B cell (primary cell): ENCODE measurements around the gene SLC35E1. TPM values are rescaled to one million over a fixed set of nuclear protein-coding genes. Genes with fewer than 3 reads are reported as not detected.
A peak's percentile ranks its signal among the peaks of the same experiment; 100 is the strongest.

ENCODE experiments used
- ATAC-seq: fragments of 200-7000 bp; cut with Tn5 transposase; one replicate; pipeline ENCODE4 v1.10.0; 2021; ENCODE audit warnings: low read depth, mild to moderate bottlenecking, moderate number of reproducible peaks, moderate library complexity
- CTCF ChIA-PET: fragments of 350-600 bp; sonication (Branson Sonifier 250); formaldehyde crosslinking; loops from one replicate; lab custom pipeline; 2021; ENCODE audit warnings: antibody characterized with exemption, inconsistent platforms; lab: Charles Lee
- POLR2A ChIA-PET: fragments of 350-600 bp; sonication (Branson Sonifier 250); formaldehyde crosslinking; loops from one replicate; lab custom pipeline; 2021; ENCODE audit warnings: antibody characterized with exemption; lab: Charles Lee
- DNase-seq: peaks from one replicate; pipeline ENCODE4 v3.0.0; 2013
- H2AFZ ChIP-seq: 2 replicates; pipeline ENCODE4 v1.6.1; 2012; ENCODE audit warnings: mild to moderate bottlenecking, low read depth, low read length; ENCODE audit not compliant: insufficient read depth, poor library complexity, severe bottlenecking
- H3K27ac ChIP-seq, 2 donors: 1 replicate in 1 of 2; 2 replicates in 1 of 2; pipeline ENCODE4 v1.5.1; 2012 to 2013; ENCODE audit warnings: low read length in 2 of 2, mild to moderate bottlenecking in 2 of 2, moderate library complexity in 1 of 2
- H3K27me3 ChIP-seq, 4 experiments: fragments of 200-600 bp in 1 of 4; sonication (generic) in 1 of 4; replicated peaks in 1 of 4; 1 replicate in 2 of 4; 2 replicates in 2 of 4; pipeline versions ENCODE4 v1.6.1 to v1.7.0; 2013 to 2016; ENCODE audit warnings: low read length in 3 of 4, mild to moderate bottlenecking in 2 of 4, mixed read lengths in 1 of 4, moderate library complexity in 1 of 4; ENCODE audit not compliant: insufficient read depth in 4 of 4, control insufficient read depth in 3 of 4; ENCODE audit errors: control extremely low read depth in 1 of 4
- H3K36me3 ChIP-seq, 2 experiments: replicated peaks in 1 of 2; 1 replicate in 1 of 2; 2 replicates in 1 of 2; pipeline versions ENCODE4 v1.6.1 to v1.7.1; 2013; ENCODE audit warnings: low read length in 1 of 2; ENCODE audit not compliant: insufficient read depth in 2 of 2, control insufficient read depth in 1 of 2; ENCODE audit errors: control extremely low read depth in 1 of 2, extremely low read depth in 1 of 2
- H3K4me1 ChIP-seq, 2 donors: fragments of 200-600 bp in 1 of 2; sonication (generic) in 1 of 2; 1 replicate in 1 of 2; 2 replicates in 1 of 2; pipeline versions ENCODE4 v1.5.1 to v1.6.1; 2013 to 2017; ENCODE audit warnings: low read length in 2 of 2; ENCODE audit not compliant: control insufficient read depth in 2 of 2, insufficient read depth in 2 of 2
- H3K4me2 ChIP-seq: replicated peaks from 2 replicates; pipeline ENCODE3; 2012; ENCODE audit warnings: mild to moderate bottlenecking, low read depth, low read length; ENCODE audit not compliant: poor library complexity, severe bottlenecking
- H3K4me3 ChIP-seq, 5 experiments: fragments of 200-600 bp in 1 of 5; sonication (generic) in 1 of 5; 1 replicate in 3 of 5; 2 replicates in 2 of 5; pipeline versions ENCODE4 v1.5.1 to v1.7.0; 2011 to 2016; ENCODE audit warnings: low read length in 4 of 5, mild to moderate bottlenecking in 4 of 5, low read depth in 2 of 5, control low read depth in 1 of 5, moderate library complexity in 1 of 5; ENCODE audit not compliant: insufficient read depth in 1 of 5; ENCODE audit errors: control extremely low read depth in 1 of 5, extremely low read depth in 1 of 5
- H3K79me2 ChIP-seq: fragments of 200-600 bp; sonication (generic); one replicate; pipeline ENCODE4 v1.6.0; 2016; ENCODE audit warnings: low read length; ENCODE audit not compliant: control insufficient read depth, insufficient read depth
- H3K9ac ChIP-seq: fragments of 200-600 bp; sonication (generic); 2 replicates; pipeline ENCODE4 v1.6.1; 2017; ENCODE audit warnings: mild to moderate bottlenecking, low read length, moderate library complexity
- H3K9me3 ChIP-seq, 3 donors: one replicate each; pipeline versions ENCODE4 v1.6.1 to v1.7.1; 2013; ENCODE audit warnings: low read length in 2 of 3; ENCODE audit not compliant: control insufficient read depth in 2 of 3, insufficient read depth in 1 of 3; ENCODE audit errors: control extremely low read depth in 1 of 3
- H4K20me1 ChIP-seq: 2 replicates; pipeline ENCODE4 v1.6.0; 2012; ENCODE audit warnings: mild to moderate bottlenecking, low read length; ENCODE audit not compliant: insufficient read depth, control insufficient read depth, poor library complexity, severe bottlenecking
- H3K27ac Mint-ChIP-seq: one replicate; pipeline ENCODE4 v1.8.0; 2021; ENCODE audit warnings: mixed read lengths
- H3K27me3 Mint-ChIP-seq: one replicate; pipeline ENCODE4 v1.8.0; 2021; ENCODE audit warnings: mixed read lengths
- H3K4me1 Mint-ChIP-seq: one replicate; pipeline ENCODE4 v1.8.0; 2021; ENCODE audit warnings: mixed read lengths
- H3K4me3 Mint-ChIP-seq: one replicate; pipeline ENCODE4 v1.8.0; 2021; ENCODE audit warnings: mixed read lengths
- H3K9me3 Mint-ChIP-seq: one replicate; pipeline ENCODE4 v1.8.0; 2022; ENCODE audit warnings: mixed read lengths; ENCODE audit not compliant: insufficient read depth
- EZH2 ChIP-seq: IDR thresholded peaks from 2 replicates; pipeline ENCODE4 v1.6.1; 2012; ENCODE audit warnings: borderline replicate concordance, low read depth, mild to moderate bottlenecking, moderate library complexity, low read length; ENCODE audit not compliant: insufficient read depth, poor library complexity, severe bottlenecking
- WGBS: methylation state at CpG from one replicate; pipeline ENCODE4 v1.1.5; 2013; ENCODE audit warnings: missing lambda C conversion rate; ENCODE audit not compliant: insufficient coverage; 5-methylcytosine and 5-hydroxymethylcytosine counted together
- intact Hi-C: fragments of 100-400 bp; cut with micrococcal nuclease; formaldehyde crosslinking; loops from one replicate; pipeline ENCODE4 v1.10.0; 2022
- polyA plus RNA-seq: library from polyadenylated mRNA; depleted of rRNA; stranded (reverse); fragments of >200 nt; gene quantifications from 2 replicates; pipeline ENCODE4 v1.2.3, GENCODE V29; 2012
- total RNA-seq, 2 donors: library from RNA; stranded (reverse); fragments of 120-200 nt in 1 of 2; gene quantifications; 1 replicate in 1 of 2; 2 replicates in 1 of 2; pipeline versions ENCODE4 v1.2.3 to v1.2.4, GENCODE V29; 2013 to 2022
- TF ChIP-seq, protein P1 (sequence below): fragments of 200-600 bp; IDR thresholded peaks from one replicate; pipeline ENCODE4 v1.8.0; 2022; ENCODE audit warnings: antibody characterized with exemption, mild to moderate bottlenecking

SLC35E1 gene
- total and polyA plus RNA-seq, 2 donors (not counting 1 experiment from before 2014, with no cell fraction given), result 23.4 to 46.8 TPM

DNA sequence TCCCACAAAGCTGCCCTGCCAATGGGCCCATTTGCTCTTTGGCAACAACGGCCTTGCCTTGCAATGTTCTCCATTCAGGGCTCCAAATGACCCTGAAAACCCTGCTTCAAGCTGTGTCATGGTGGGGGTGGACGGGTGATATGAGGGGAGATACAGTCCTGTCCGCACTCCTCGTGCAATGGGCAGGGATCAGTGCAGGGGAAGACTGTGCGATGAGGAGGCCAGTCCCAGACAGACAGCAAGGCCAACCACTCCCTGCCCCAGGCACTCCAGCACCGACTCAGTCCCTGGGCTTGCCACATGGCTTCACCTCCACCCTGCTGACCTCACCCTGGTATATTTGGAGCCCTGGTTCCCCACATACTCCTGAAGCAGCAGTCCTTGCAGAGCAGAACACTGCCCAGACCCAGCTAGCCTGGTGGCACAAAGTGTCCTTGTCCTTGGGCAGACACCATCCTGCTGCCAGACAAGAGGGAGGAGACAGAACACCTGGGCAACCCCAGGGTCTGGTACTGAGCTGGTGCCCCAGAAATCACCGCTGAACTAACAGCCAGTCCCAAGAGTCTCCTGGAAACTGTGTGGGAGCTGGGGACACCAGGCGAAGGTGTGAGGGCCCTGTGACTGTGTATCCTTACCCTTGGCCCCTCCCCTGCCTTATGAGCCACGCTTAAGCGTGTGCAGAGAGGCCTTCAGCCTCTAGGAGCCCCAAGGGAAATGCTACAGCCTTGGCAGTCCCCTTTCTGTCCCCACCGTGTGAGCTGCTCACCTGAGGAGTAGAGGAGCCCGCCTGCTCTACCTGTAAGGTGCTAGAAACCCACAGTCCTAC lies 9.1 kb upstream of the SLC35E1 start:
- H3K36me3 ChIP-seq, result peaks cover 0 to 39% of the 10 kb centered on the region in 2 experiments
- ATAC-seq (no peak), DNase-seq (peak; percentile 50)
- no peaks in the 10 kb centered on the region for H3K9me3 ChIP-seq
- H3K27me3 ChIP-seq, result no peaks in the 10 kb centered on the region
- H3K27ac ChIP-seq, result peak overlapping the region in 1 of 2 donors; percentile 99
- WGBS, result 70% methylated on average over 10 of the region's 12 CpGs
- TF ChIP-seq, protein P1, sequence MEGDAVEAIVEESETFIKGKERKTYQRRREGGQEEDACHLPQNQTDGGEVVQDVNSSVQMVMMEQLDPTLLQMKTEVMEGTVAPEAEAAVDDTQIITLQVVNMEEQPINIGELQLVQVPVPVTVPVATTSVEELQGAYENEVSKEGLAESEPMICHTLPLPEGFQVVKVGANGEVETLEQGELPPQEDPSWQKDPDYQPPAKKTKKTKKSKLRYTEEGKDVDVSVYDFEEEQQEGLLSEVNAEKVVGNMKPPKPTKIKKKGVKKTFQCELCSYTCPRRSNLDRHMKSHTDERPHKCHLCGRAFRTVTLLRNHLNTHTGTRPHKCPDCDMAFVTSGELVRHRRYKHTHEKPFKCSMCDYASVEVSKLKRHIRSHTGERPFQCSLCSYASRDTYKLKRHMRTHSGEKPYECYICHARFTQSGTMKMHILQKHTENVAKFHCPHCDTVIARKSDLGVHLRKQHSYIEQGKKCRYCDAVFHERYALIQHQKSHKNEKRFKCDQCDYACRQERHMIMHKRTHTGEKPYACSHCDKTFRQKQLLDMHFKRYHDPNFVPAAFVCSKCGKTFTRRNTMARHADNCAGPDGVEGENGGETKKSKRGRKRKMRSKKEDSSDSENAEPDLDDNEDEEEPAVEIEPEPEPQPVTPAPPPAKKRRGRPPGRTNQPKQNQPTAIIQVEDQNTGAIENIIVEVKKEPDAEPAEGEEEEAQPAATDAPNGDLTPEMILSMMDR, result no peak
- no peak for TF ChIP-seq EZH2
- H3K4me1 ChIP-seq, result peaks cover 42 to 49% of the 10 kb centered on the region in 2 donors
- intact Hi-C loops, result loop anchor here (10.0 kb wide), 1 partner anchor 467 kb away; the partner anchor contains the start of gene RAB8A
- no peak overlapping the region for H2AFZ ChIP-seq
- H3K4me3 Mint-ChIP-seq, result peak overlapping the region; percentile 67
- H3K4me3 ChIP-seq, result no peak overlapping the region
- peaks cover 99% of the 10 kb centered on the region for H3K79me2 ChIP-seq
- H3K4me2 ChIP-seq, result peak overlapping the region; percentile 38
- ChIA-PET CTCF (interaction anchor here (0.8 to 1.4 kb wide), 2 partner anchors 8 to 31 kb away, joined by 3 to 5 read pairs; no protein-coding TSS in a partner anchor), POLR2A (interaction anchor here (1.3 kb wide), 1 partner anchor 47 kb away, joined by 4 read pairs; the partner anchor contains the start of gene MED26)
- H3K9ac ChIP-seq, result no peak overlapping the region
- no peaks in the 10 kb centered on the region for H3K27me3 Mint-ChIP-seq
- peak overlapping the region; percentile 94 for H3K27ac Mint-ChIP-seq
- no peaks in the 10 kb centered on the region for H3K9me3 Mint-ChIP-seq
- peaks cover 69% of the 10 kb centered on the region for H3K4me1 Mint-ChIP-seq
- peaks cover 71% of the 10 kb centered on the region for H4K20me1 ChIP-seq

DNA sequence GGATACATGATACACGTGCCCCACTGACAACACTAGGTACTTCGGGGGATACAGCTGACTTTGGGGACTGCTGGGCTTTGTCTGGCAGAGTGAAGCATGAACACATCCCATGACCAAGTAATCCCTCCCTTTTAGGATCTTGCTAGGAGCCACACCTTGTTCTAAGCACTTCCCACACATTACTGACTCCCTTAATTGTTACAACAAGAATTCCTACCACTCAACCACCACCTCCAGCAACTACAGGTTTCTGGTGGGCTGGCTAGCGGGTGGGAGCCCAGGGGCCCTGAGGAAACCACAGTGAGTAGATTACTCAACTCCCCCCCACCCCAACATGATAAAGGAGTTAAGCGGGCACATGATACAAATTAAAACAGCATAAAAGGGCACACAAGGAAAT lies 7.2 kb upstream of the SLC35E1 start:
- Histone ChIP-seq H4K20me1 (peaks cover 88% of the 10 kb centered on the region), H3K9me3 (no peaks in the 10 kb centered on the region), H3K9ac (no peak overlapping the region), H3K4me2 (no peak overlapping the region), H3K27me3 (no peaks in the 10 kb centered on the region), H3K27ac (no peak overlapping the region), H3K79me2 (peaks cover 98% of the 10 kb centered on the region), H3K36me3 (peaks cover 0 to 51% of the 10 kb centered on the region in 2 experiments), H3K4me3 (no peak overlapping the region), H3K4me1 (peaks cover 32 to 38% of the 10 kb centered on the region in 2 donors), H2AFZ (no peak overlapping the region)
- Mint-ChIP-seq H3K4me3 (no peak overlapping the region), H3K4me1 (peaks cover 65% of the 10 kb centered on the region), H3K9me3 (no peaks in the 10 kb centered on the region), H3K27me3 (no peaks in the 10 kb centered on the region), H3K27ac (peak overlapping the region; percentile 75)
- DNase-seq, result no peak
- no peak for TF ChIP-seq EZH2
- TF ChIP-seq, protein P1, result no peak
- ChIA-PET CTCF (interaction anchor here (0.7 kb wide), 1 partner anchor 23 kb away, joined by 3 read pairs; no protein-coding TSS in a partner anchor), POLR2A (interaction anchor here (1.2 kb wide), 1 partner anchor 9 kb away, joined by 4 read pairs; no protein-coding TSS in a partner anchor)
- 93% methylated on average over 3 of the region's 4 CpGs for WGBS
- intact Hi-C loops, result no loop called here
- ATAC-seq, result no peak
